GM18867 (cell line): ENCODE results near the gene FCHSD1.
"Not testable (repeated sequence)": the region's sequence is repeated elsewhere in the genome, so short reads cannot be mapped to it uniquely, and the experiment has no call there.

Source experiments
- ATAC-seq: cut with Tn5 transposase; IDR thresholded peaks from one replicate; pipeline ENCODE4 v1.9.1; 2021; ENCODE audit warnings: mild to moderate bottlenecking, moderate library complexity; ENCODE audit not compliant: unreplicated experiment

FCHSD1 gene

GRCh38 chr5:141618030-141618803 lies 33.0 kb downstream of the FCHSD1 start:
- ATAC-seq, result peak; percentile 26

GRCh38 chr5:141617682-141618029 lies 33.6 kb downstream of the FCHSD1 start:
- ATAC-seq, result no peak

GRCh38 chr5:141617128-141617527 lies 34.1 kb downstream of the FCHSD1 start:
- no peak for ATAC-seq

- no peak for ATAC-seq
Observed at GRCh38 chr5:141615991-141616720, 35.1 kb downstream of the FCHSD1 start.

- ATAC-seq, result no peak
Observed at GRCh38 chr5:141613344-141613743, 37.9 kb downstream of the FCHSD1 start.

GRCh38 chr5:141611289-141611688 lies 39.9 kb downstream of the FCHSD1 start:
- no peak for ATAC-seq

GRCh38 chr5:141609921-141610320 lies 41.3 kb downstream of the FCHSD1 start:
- ATAC-seq, result not testable (repeated sequence)

GRCh38 chr5:141609044-141609443 lies 42.2 kb downstream of the FCHSD1 start:
- ATAC-seq, result no peak

GRCh38 chr5:141608557-141608956 lies 42.7 kb downstream of the FCHSD1 start:
- no peak for ATAC-seq

GRCh38 chr5:141608046-141608445 lies 43.2 kb downstream of the FCHSD1 start:
- ATAC-seq, result no peak

- peak; percentile 97 for ATAC-seq
Observed at GRCh38 chr5:141605523-141606277, 45.5 kb downstream of the FCHSD1 start.

- no peak for ATAC-seq
Observed at GRCh38 chr5:141603923-141604717, 47.1 kb downstream of the FCHSD1 start.

GRCh38 chr5:141602606-141603005 lies 48.6 kb downstream of the FCHSD1 start:
- no peak for ATAC-seq

- ATAC-seq, result no peak
Observed at GRCh38 chr5:141598391-141599345, 52.5 kb downstream of the FCHSD1 start.

GRCh38 chr5:141597814-141598213 lies 53.4 kb downstream of the FCHSD1 start:
- ATAC-seq, result no peak

GRCh38 chr5:141597394-141597793 lies 53.8 kb downstream of the FCHSD1 start:
- ATAC-seq, result no peak

GRCh38 chr5:141596867-141597266 lies 54.4 kb downstream of the FCHSD1 start:
- no peak for ATAC-seq

GRCh38 chr5:141590127-141590526 lies 61.1 kb downstream of the FCHSD1 start:
- ATAC-seq, result no peak
